Measurements from ENCODE around the gene PRKAR1B.

The PRKAR1B gene

GRCh38 chr7:559396-559705 lies 167.7 kb downstream of the PRKAR1B start:
- Mint-ChIP-seq H3K4me3 (no peak overlapping the region), H3K4me1 (peaks cover 25% of the 10 kb centered on the region), H3K9me3 (no peaks in the 10 kb centered on the region), H3K27me3 (ENCODE audit: low read depth, poor library complexity) (peaks cover 3% of the 10 kb centered on the region), H3K36me3 (ENCODE audit: low read depth) (no peaks in the 10 kb centered on the region), H3K27ac (no peak overlapping the region)
- DNase-seq: no peak
- TF ChIP-seq CTCF (IDR thresholded peaks at IDR 0.05): no peak

GRCh38 chr7:557558-557881 lies 169.6 kb downstream of the PRKAR1B start:
- no peak for TF ChIP-seq CTCF (IDR thresholded peaks at IDR 0.05)

GRCh38 chr7:556837-557557 lies 170.1 kb downstream of the PRKAR1B start:
- H3K4me3 Mint-ChIP-seq: no peak overlapping the region
- no peaks in the 10 kb centered on the region for H3K9me3 Mint-ChIP-seq
- no peak overlapping the region for H3K27ac Mint-ChIP-seq
- H3K4me1 Mint-ChIP-seq: peaks cover 16% of the 10 kb centered on the region
- no peak for TF ChIP-seq CTCF (IDR thresholded peaks at IDR 0.05)
- H3K27me3 Mint-ChIP-seq (ENCODE audit: low read depth, poor library complexity): no peaks in the 10 kb centered on the region
- no peaks in the 10 kb centered on the region for H3K36me3 Mint-ChIP-seq (ENCODE audit: low read depth)
- DNase-seq: no peak

More at GRCh38 chr7:557558-557881, 169.6 kb downstream of the PRKAR1B start:
- H3K9me3 Mint-ChIP-seq: no peaks in the 10 kb centered on the region
- no peaks in the 10 kb centered on the region for H3K36me3 Mint-ChIP-seq (ENCODE audit: low read depth)
- no peak overlapping the region for H3K4me3 Mint-ChIP-seq
- H3K27ac Mint-ChIP-seq: no peak overlapping the region
- H3K4me1 Mint-ChIP-seq: peaks cover 19% of the 10 kb centered on the region
- H3K27me3 Mint-ChIP-seq (ENCODE audit: low read depth, poor library complexity): peaks cover 3% of the 10 kb centered on the region
- no peak for DNase-seq

GRCh38 chr7:556291-556826 lies 170.7 kb downstream of the PRKAR1B start:
- Mint-ChIP-seq H3K9me3 (no peaks in the 10 kb centered on the region), H3K4me3 (no peak overlapping the region), H3K36me3 (ENCODE audit: low read depth) (no peaks in the 10 kb centered on the region), H3K4me1 (peaks cover 13% of the 10 kb centered on the region), H3K27me3 (ENCODE audit: low read depth, poor library complexity) (no peaks in the 10 kb centered on the region), H3K27ac (no peak overlapping the region)
- DNase-seq: no peak
- TF ChIP-seq CTCF (IDR thresholded peaks at IDR 0.05): no peak

GRCh38 chr7:555551-556160 lies 171.4 kb downstream of the PRKAR1B start:
- H3K27ac Mint-ChIP-seq: no peak overlapping the region
- H3K4me3 Mint-ChIP-seq: no peak overlapping the region
- H3K9me3 Mint-ChIP-seq: no peaks in the 10 kb centered on the region
- no peaks in the 10 kb centered on the region for H3K36me3 Mint-ChIP-seq (ENCODE audit: low read depth)
- H3K27me3 Mint-ChIP-seq (ENCODE audit: low read depth, poor library complexity): no peaks in the 10 kb centered on the region
- DNase-seq: no peak
- H3K4me1 Mint-ChIP-seq: peaks cover 6% of the 10 kb centered on the region
- TF ChIP-seq CTCF (IDR thresholded peaks at IDR 0.05): no peak

- DNase-seq: no peak
- peaks cover 7% of the 10 kb centered on the region for H3K36me3 Mint-ChIP-seq (ENCODE audit: low read depth)
- peaks cover 6% of the 10 kb centered on the region for H3K4me1 Mint-ChIP-seq
- no peak for TF ChIP-seq CTCF (IDR thresholded peaks at IDR 0.05)
- H3K27ac Mint-ChIP-seq: no peak overlapping the region
- no peaks in the 10 kb centered on the region for H3K27me3 Mint-ChIP-seq (ENCODE audit: low read depth, poor library complexity)
- H3K9me3 Mint-ChIP-seq: no peaks in the 10 kb centered on the region
- H3K4me3 Mint-ChIP-seq: no peak overlapping the region
Measured at GRCh38 chr7:553636-554111, 173.4 kb downstream of the PRKAR1B start.
